Dendritic cell treated with granulocyte-macrophage colony-stimulating factor and Interleukin-4, amounts not matched to agents 40 ng/mL and 50 ng/mL, for 4 days (primary cell): ENCODE data around the gene WNK1.
"Not testable (repeated sequence)": the region's sequence is repeated elsewhere in the genome, so short reads cannot be mapped to it uniquely, and the experiment has no call there.

Source experiments
- H3K27ac Mint-ChIP-seq: one replicate; pipeline ENCODE4 v1.8.0; 2022; ENCODE audit warnings: mild to moderate bottlenecking, mixed read lengths
- H3K27me3 Mint-ChIP-seq: one replicate; pipeline ENCODE4 v1.8.0; 2022; ENCODE audit warnings: mild to moderate bottlenecking, mixed read lengths
- H3K36me3 Mint-ChIP-seq: one replicate; pipeline ENCODE4 v1.8.0; 2022; ENCODE audit warnings: low read depth, mixed read lengths
- H3K4me1 Mint-ChIP-seq: one replicate; pipeline ENCODE4 v1.8.0; 2022; ENCODE audit warnings: low read depth, mixed read lengths
- H3K4me3 Mint-ChIP-seq: one replicate; pipeline ENCODE4 v1.8.0; 2022; ENCODE audit warnings: mild to moderate bottlenecking, moderate library complexity, mixed read lengths
- H3K9me3 Mint-ChIP-seq: one replicate; pipeline ENCODE4 v1.8.0; 2022; ENCODE audit warnings: mixed read lengths
- intact Hi-C: fragments of 100-400 bp; cut with micrococcal nuclease; formaldehyde crosslinking; loops from one replicate; pipeline ENCODE4 v1.15.0; 2022

The WNK1 gene

GRCh38 chr12:777550-778047, 25.2 kb downstream of the WNK1 start:
- Mint-ChIP-seq H3K4me1 (peaks cover 50% of the 10 kb centered on the region), H3K36me3 (peaks cover 7% of the 10 kb centered on the region), H3K27ac (no peak overlapping the region), H3K9me3 (no peaks in the 10 kb centered on the region), H3K27me3 (no peaks in the 10 kb centered on the region), H3K4me3 (no peak overlapping the region)
- intact Hi-C loops = no loop called here

- H3K36me3 Mint-ChIP-seq = peaks cover 7% of the 10 kb centered on the region
- H3K27me3 Mint-ChIP-seq = no peaks in the 10 kb centered on the region
- peaks cover 47% of the 10 kb centered on the region for H3K4me1 Mint-ChIP-seq
- H3K4me3 Mint-ChIP-seq = no peak overlapping the region
- intact Hi-C loops = no loop called here
- peak overlapping the region; percentile 80 for H3K27ac Mint-ChIP-seq
- no peaks in the 10 kb centered on the region for H3K9me3 Mint-ChIP-seq
These were observed 26.2 kb downstream of the WNK1 start for GRCh38 chr12:778615-779014.

- Mint-ChIP-seq H3K27me3 (no peaks in the 10 kb centered on the region), H3K9me3 (peaks cover 3% of the 10 kb centered on the region), H3K27ac (peak overlapping the region; percentile 80), H3K36me3 (peaks cover 11% of the 10 kb centered on the region), H3K4me3 (peak overlapping the region; percentile 66), H3K4me1 (peaks cover 39% of the 10 kb centered on the region)
- intact Hi-C loops = no loop called here
These were observed 27.7 kb downstream of the WNK1 start for GRCh38 chr12:779745-780734.

GRCh38 chr12:780750-781379, 28.5 kb downstream of the WNK1 start:
- Mint-ChIP-seq H3K36me3 (peaks cover 16% of the 10 kb centered on the region), H3K27me3 (no peaks in the 10 kb centered on the region), H3K9me3 (peaks cover 7% of the 10 kb centered on the region), H3K4me3 (no peak overlapping the region), H3K4me1 (peaks cover 41% of the 10 kb centered on the region), H3K27ac (peak overlapping the region; percentile 80)
- intact Hi-C loops = no loop called here

GRCh38 chr12:785706-786105, 33.3 kb downstream of the WNK1 start:
- no peaks in the 10 kb centered on the region for H3K27me3 Mint-ChIP-seq
- H3K27ac Mint-ChIP-seq = peak overlapping the region; percentile 60
- no peak overlapping the region for H3K4me3 Mint-ChIP-seq
- intact Hi-C loops = no loop called here
- H3K4me1 Mint-ChIP-seq = peaks cover 55% of the 10 kb centered on the region
- H3K36me3 Mint-ChIP-seq = peaks cover 9% of the 10 kb centered on the region
- H3K9me3 Mint-ChIP-seq = peaks cover 7% of the 10 kb centered on the region

GRCh38 chr12:788288-788687, 35.9 kb downstream of the WNK1 start:
- peaks cover 9% of the 10 kb centered on the region for H3K36me3 Mint-ChIP-seq
- intact Hi-C loops = no loop called here
- peak overlapping the region; percentile 53 for H3K27ac Mint-ChIP-seq
- H3K9me3 Mint-ChIP-seq = peaks cover 7% of the 10 kb centered on the region
- H3K4me3 Mint-ChIP-seq = no peak overlapping the region
- peaks cover 62% of the 10 kb centered on the region for H3K4me1 Mint-ChIP-seq
- no peaks in the 10 kb centered on the region for H3K27me3 Mint-ChIP-seq

- H3K9me3 Mint-ChIP-seq, H3K36me3 Mint-ChIP-seq, H3K27me3 Mint-ChIP-seq, intact Hi-C loops, H3K4me3 Mint-ChIP-seq: not testable (repeated sequence)
- peak overlapping the region; percentile 53 for H3K27ac Mint-ChIP-seq
- peaks cover 64% of the 10 kb centered on the region for H3K4me1 Mint-ChIP-seq
These were observed 36.4 kb downstream of the WNK1 start for GRCh38 chr12:788762-789161.

GRCh38 chr12:789852-790563, 37.6 kb downstream of the WNK1 start:
- H3K27ac Mint-ChIP-seq = no peak overlapping the region
- peaks cover 69% of the 10 kb centered on the region for H3K4me1 Mint-ChIP-seq
- H3K27me3 Mint-ChIP-seq = no peaks in the 10 kb centered on the region
- peaks cover 6% of the 10 kb centered on the region for H3K36me3 Mint-ChIP-seq
- no peak overlapping the region for H3K4me3 Mint-ChIP-seq
- intact Hi-C loops = no loop called here
- peaks cover 5% of the 10 kb centered on the region for H3K9me3 Mint-ChIP-seq

GRCh38 chr12:790608-791007, 38.2 kb downstream of the WNK1 start:
- Mint-ChIP-seq H3K4me1 (peaks cover 69% of the 10 kb centered on the region), H3K36me3 (peaks cover under 1% of the 10 kb centered on the region), H3K4me3 (no peak overlapping the region), H3K27ac (no peak overlapping the region), H3K9me3 (no peaks in the 10 kb centered on the region), H3K27me3 (no peaks in the 10 kb centered on the region)
- intact Hi-C loops = no loop called here

- intact Hi-C loops = no loop called here
- Mint-ChIP-seq H3K27ac (no peak overlapping the region), H3K9me3 (no peaks in the 10 kb centered on the region), H3K27me3 (no peaks in the 10 kb centered on the region), H3K4me3 (no peak overlapping the region), H3K36me3 (peaks cover 5% of the 10 kb centered on the region), H3K4me1 (peaks cover 70% of the 10 kb centered on the region)
These were observed 40.7 kb downstream of the WNK1 start for GRCh38 chr12:793037-793436.

GRCh38 chr12:793711-794110, 41.3 kb downstream of the WNK1 start:
- Mint-ChIP-seq H3K9me3 (no peaks in the 10 kb centered on the region), H3K4me3 (no peak overlapping the region), H3K4me1 (peaks cover 74% of the 10 kb centered on the region), H3K27me3 (no peaks in the 10 kb centered on the region), H3K27ac (no peak overlapping the region), H3K36me3 (peaks cover 5% of the 10 kb centered on the region)
- intact Hi-C loops = no loop called here

GRCh38 chr12:795305-795704, 42.9 kb downstream of the WNK1 start:
- no peak overlapping the region for H3K27ac Mint-ChIP-seq

GRCh38 chr12:800401-800800, 48.0 kb downstream of the WNK1 start:
- H3K4me1 Mint-ChIP-seq = peaks cover 60% of the 10 kb centered on the region
- H3K4me3 Mint-ChIP-seq = no peak overlapping the region
- H3K36me3 Mint-ChIP-seq = peaks cover 5% of the 10 kb centered on the region
- no peak overlapping the region for H3K27ac Mint-ChIP-seq
- no peaks in the 10 kb centered on the region for H3K27me3 Mint-ChIP-seq
- H3K9me3 Mint-ChIP-seq = no peaks in the 10 kb centered on the region
- intact Hi-C loops = loop anchor here (10.0 kb wide), 1 partner anchor 166 kb away; no protein-coding TSS in a partner anchor

More at GRCh38 chr12:795305-795704, 42.9 kb downstream of the WNK1 start:
- Mint-ChIP-seq H3K9me3 (no peaks in the 10 kb centered on the region), H3K36me3 (peaks cover 5% of the 10 kb centered on the region), H3K4me1 (peaks cover 65% of the 10 kb centered on the region), H3K27me3 (no peaks in the 10 kb centered on the region), H3K4me3 (no peak overlapping the region)
- intact Hi-C loops = loop anchor here (5.0 kb wide), 1 partner anchor 33 kb away; no protein-coding TSS in a partner anchor
